ENCODE measurements around the gene IL6R.
A peak's percentile ranks its signal among the peaks of the same experiment; 100 is the strongest.

Gene IL6R

GRCh38 chr1:154427173-154428139, 22.3 kb downstream of the IL6R start:
- no peak for DNase-seq

DNA sequence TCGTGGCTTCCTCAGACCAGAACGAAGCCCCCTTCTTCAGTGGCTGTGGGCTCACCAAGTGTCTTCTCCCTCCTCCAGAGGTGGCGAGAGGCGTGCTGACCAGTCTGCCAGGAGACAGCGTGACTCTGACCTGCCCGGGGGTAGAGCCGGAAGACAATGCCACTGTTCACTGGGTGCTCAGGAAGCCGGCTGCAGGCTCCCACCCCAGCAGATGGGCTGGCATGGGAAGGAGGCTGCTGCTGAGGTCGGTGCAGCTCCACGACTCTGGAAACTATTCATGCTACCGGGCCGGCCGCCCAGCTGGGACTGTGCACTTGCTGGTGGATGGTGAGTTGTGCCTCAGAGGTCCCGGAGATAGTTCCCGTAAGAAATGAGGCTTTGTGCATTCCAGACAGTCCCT, 24.0 kb downstream of the IL6R start:
- DNase-seq = no peak

- DNase-seq = no peak
These were observed 24.9 kb downstream of the IL6R start for GRCh38 chr1:154429841-154430611.

- no peak for DNase-seq
These were observed 25.8 kb downstream of the IL6R start for GRCh38 chr1:154430903-154431302.

DNA sequence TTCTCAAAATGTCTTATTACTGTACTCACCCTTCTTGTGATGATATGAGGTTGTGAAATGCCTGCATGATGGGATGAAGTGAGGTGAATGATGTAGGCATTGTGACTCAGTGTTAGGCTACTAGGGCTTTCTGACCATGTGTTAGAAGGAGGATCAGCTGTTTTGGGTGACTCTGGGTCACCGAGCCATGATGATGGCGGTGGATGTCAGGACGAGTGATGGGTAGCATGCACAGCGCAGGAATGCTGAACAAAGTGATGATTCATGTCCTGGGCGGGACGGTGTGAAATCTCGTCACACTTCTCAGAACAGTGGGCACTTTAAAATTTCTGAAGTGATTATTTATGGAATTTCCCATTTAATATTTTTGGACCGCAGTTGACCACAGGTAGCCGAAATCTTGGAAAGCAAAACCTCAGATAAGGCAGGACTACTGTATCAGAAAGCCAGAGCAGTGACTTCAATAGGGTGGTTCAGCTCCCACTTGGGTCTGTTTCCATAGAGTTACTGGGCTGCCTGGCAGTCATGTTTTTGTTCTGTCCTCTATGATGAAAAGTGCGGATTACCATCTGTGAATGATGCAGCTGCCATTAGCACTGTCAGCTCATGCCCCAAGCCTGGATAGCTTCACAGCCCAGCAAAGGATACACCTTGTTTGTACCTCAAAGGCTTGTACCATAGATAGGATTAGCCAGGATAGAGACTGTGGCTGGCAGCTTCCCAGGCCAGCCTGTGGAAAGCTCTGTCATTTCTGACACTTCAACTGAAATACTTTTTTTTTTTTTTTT, 26.6 kb downstream of the IL6R start:
- peak; percentile 44 for DNase-seq

- peak; percentile 55 for DNase-seq
These were observed 28.1 kb downstream of the IL6R start for GRCh38 chr1:154433161-154433764.

- no peak for DNase-seq
These were observed 29.4 kb downstream of the IL6R start for GRCh38 chr1:154434346-154435085.

GRCh38 chr1:154435599-154436200, 30.6 kb downstream of the IL6R start:
- DNase-seq = no peak

DNA sequence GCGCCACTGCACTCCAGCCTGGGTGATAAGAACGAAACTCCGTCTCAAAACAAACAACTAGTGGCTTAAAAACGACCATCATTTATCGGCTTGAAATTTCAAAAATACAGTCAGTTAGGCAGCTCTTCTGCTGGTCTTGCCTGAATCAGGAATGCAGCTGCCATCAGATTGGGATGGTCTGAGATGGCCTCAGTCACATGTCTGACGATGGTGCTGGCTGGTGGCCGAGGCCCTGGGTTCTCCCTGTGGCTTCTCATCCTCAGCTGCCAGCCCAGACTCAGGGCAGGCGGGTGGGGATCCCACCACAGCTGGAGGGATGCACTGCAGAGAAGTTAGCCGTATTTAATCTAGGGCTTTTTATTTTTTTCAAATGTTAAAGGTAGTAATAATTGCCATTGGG, 31.3 kb downstream of the IL6R start:
- no peak for DNase-seq

- DNase-seq = no peak
These were observed 35.1 kb downstream of the IL6R start for GRCh38 chr1:154440036-154440804.

- DNase-seq = no peak
These were observed 36.2 kb downstream of the IL6R start for GRCh38 chr1:154441241-154441888.

DNA sequence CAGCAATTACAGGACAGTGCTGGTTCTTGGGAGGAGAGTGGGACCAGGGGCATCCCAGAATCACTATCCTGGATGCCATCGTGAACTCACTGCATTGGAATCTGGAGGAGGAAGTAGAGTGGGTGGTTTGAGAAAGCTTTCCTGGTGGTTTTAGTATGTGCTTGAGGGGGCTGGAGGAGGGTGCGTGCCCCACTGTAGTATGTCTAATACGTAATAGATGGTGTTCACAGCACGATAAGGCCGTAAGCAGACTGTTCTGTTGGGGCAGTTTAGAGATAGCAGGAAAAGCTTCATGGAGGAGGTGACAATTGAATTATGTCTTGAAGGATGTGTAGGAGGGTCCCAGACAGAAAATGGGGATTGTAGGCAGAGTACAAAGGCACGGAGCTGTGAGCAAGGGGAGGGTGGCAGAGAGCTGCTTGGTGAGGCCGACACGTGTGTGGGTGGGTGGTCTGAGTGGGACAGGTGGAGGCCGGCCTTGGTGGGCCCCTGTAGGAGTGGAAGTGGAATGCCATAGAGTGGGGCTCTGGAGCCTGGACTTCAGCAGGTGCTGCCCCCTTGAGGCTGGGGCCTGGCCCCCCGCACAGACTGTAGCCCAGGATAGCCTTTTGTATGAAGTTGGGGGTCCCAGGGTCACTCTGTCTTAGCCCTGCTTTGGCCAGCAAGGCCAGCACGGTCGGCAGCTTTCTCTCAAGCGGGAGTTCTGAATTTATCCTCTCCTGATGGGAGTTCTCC, 37.0 kb downstream of the IL6R start:
- DNase-seq = peak; percentile 38

- no peak for DNase-seq
These were observed 38.3 kb downstream of the IL6R start for GRCh38 chr1:154443274-154444013.

- DNase-seq = peak; percentile 28
These were observed 39.9 kb downstream of the IL6R start for GRCh38 chr1:154445040-154445472.

GRCh38 chr1:154446292-154446691, 41.1 kb downstream of the IL6R start:
- DNase-seq = no peak

DNA sequence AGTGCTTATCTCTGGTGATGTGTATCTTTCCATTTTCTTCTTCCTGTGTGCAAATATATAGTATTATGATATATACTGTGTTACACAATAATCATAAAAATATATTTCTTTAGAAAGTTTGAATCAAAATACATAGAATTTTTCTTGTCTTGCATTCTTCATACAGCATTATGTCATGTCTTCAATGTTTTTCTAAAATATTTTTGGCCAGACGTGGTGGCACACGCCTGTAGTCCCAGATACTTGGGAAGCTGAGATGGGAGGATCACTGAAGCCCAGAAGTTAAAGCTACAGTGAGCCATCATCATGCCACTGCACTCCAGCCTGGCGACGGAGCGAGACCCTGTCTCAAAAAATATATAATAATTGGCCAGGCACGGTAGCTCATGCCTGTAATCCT, 41.6 kb downstream of the IL6R start:
- no peak for DNase-seq

- no peak for DNase-seq
These were observed 43.2 kb downstream of the IL6R start for GRCh38 chr1:154448331-154448811.

DNA sequence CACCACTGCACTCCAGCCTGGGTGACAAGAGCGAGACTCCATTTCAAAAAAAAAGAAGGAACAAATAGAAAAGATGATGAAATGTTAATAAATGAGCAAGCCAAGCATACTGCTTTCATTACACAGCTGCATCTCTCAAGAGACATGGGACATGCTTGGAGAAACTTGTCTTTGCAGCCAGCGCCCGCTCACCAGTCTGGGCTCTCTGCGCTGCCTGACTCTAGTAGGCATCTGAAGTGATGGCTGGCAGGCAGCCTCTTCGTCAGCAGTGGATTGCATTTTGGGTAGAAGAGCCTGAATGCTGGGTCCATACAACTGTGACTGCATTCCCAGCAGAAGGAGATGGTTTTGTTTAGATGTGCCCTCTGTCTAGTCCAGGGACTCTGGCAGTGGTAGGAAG, 48.0 kb downstream of the IL6R start:
- no peak for DNase-seq
